Testis (tissue), 3 donors: ENCODE measurements around the gene FAM131C. TPM values are rescaled to one million over a fixed set of nuclear protein-coding genes. Genes with fewer than 3 reads are reported as not detected.

Experiments
- DNase-seq: peaks from one replicate; pipeline ENCODE4 v3.0.0-alpha.2; 2019
- H3K27ac ChIP-seq, 2 donors: fragments of 200-600 bp; sonication (generic); one replicate each; pipeline ENCODE4 v1.5.1; 2019
- H3K27me3 ChIP-seq: fragments of 200-600 bp; sonication (generic); one replicate; pipeline ENCODE4 v1.5.1; 2019
- H3K36me3 ChIP-seq: fragments of 200-600 bp; sonication (generic); one replicate; pipeline ENCODE4 v1.5.1; 2017; ENCODE audit warnings: low read depth; ENCODE audit errors: missing control alignments
- H3K4me1 ChIP-seq: fragments of 200-600 bp; sonication (generic); one replicate; pipeline ENCODE4 v1.5.1; 2019
- H3K4me3 ChIP-seq, 2 donors: fragments of 200-600 bp; sonication (generic); one replicate each; pipeline ENCODE4 v1.5.1; 2017 to 2019
- H3K9me3 ChIP-seq: fragments of 200-600 bp; sonication (generic); one replicate; pipeline ENCODE4 v1.5.1; 2017
- POLR2A ChIP-seq: fragments of 450-650 bp; IDR thresholded peaks from one replicate; pipeline ENCODE4 v1.6.1; 2017; ENCODE audit warnings: antibody characterized with exemption, mild to moderate bottlenecking, moderate library complexity
- WGBS, 2 donors: methylation state at CpG; one replicate each; pipeline ENCODE4 v1.1.5; 2018; 5-methylcytosine and 5-hydroxymethylcytosine counted together
- intact Hi-C: fragments of 100-400 bp; cut with DNase I; formaldehyde crosslinking; loops from one replicate; pipeline ENCODE4 v1.15.1; 2023; ENCODE audit warnings: low total_unique reads
- polyA plus RNA-seq: library from polyadenylated mRNA; stranded (reverse); fragments of 350-450 nt; fragmentation: Illumina TruSeq; extraction: RNeasy Lipid Tissue Mini Kit (QIAGEN cat#74804); gene quantifications from one replicate; pipeline ENCODE4 v1.2.3, GENCODE V29; 2014; ENCODE audit warnings: low read depth, low replicate concordance; ENCODE audit not compliant: insufficient read depth
- total RNA-seq, 2 donors: library from RNA; depleted of rRNA; stranded (reverse); fragments of >200 nt; gene quantifications; one replicate each; pipeline ENCODE4 v1.2.3, GENCODE V29; 2016
- TF ChIP-seq, protein P1 (sequence below), 3 experiments: fragments of 450-650 bp in 2 of 3; fragments of 200-600 bp in 1 of 3; sonication (generic) in 1 of 3; IDR thresholded peaks; one replicate each; pipeline ENCODE4 v1.5.1; 2016 to 2019; ENCODE audit warnings: antibody characterized with exemption in 3 of 3, mild to moderate bottlenecking in 2 of 3, moderate library complexity in 1 of 3

FAM131C gene
- total and polyA plus RNA-seq, 3 donors from 2014 or later: 0.42 to 1.2 (median 0.87) TPM

DNA sequence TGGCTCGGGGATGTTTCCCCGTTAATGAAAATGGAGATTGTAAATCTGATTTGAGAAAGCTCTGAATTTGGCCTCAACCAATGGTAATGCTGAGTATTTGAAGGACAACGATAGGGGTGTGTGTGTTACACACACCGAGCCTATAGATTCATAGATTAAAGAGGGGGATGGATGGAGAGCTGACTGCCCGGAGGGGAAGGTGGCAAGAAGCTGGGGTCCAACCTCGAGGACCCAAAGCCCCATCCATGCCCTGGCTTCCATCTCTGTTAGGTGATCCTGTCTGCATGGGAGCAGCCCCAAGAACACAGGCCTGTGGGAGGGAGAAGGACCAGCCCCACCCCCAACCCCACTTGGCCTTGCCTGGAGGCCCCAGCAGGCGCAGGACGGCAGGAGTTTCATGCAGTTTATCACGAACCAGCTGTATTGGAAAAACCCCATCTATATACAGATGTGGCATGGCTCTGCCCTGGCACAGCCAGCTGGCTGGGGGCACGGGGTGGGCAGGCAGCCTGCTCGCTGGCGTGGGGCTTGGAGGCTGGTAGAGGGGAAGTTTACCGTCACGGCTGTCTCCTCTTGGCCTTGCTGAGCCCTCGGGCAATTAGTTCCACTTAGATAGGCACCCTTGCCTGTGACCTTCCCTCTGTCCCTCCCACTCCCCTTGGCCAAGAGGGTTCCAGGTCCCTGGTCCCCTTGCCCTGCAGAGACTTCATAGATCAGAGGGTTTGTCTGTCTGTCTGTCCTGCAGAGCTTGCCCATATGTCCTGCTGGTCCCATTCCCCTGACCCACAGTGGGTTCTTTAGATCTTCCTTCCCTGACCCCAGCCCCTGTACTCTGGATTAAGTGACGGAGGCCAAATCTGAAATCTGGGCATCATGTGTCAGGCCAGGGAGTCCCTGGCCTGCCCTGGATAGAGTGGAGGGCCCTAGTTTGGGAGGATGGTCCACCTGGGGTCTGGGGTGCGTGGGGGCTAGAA lies 58.7 kb downstream of the FAM131C start:
- H3K27ac ChIP-seq: peak overlapping the region; percentile 68 to 88
- H3K4me1 ChIP-seq: peaks cover 74% of the 10 kb centered on the region
- peak; percentile 86 for DNase-seq
- WGBS, 2 donors: 49 to 74% methylated on average over 7 to 17 of the region's 17 CpGs
- H3K4me3 ChIP-seq: no peak overlapping the region
- no peaks in the 10 kb centered on the region for H3K36me3 ChIP-seq
- no peaks in the 10 kb centered on the region for H3K27me3 ChIP-seq
- no peaks in the 10 kb centered on the region for H3K9me3 ChIP-seq
- TF ChIP-seq, protein P1, sequence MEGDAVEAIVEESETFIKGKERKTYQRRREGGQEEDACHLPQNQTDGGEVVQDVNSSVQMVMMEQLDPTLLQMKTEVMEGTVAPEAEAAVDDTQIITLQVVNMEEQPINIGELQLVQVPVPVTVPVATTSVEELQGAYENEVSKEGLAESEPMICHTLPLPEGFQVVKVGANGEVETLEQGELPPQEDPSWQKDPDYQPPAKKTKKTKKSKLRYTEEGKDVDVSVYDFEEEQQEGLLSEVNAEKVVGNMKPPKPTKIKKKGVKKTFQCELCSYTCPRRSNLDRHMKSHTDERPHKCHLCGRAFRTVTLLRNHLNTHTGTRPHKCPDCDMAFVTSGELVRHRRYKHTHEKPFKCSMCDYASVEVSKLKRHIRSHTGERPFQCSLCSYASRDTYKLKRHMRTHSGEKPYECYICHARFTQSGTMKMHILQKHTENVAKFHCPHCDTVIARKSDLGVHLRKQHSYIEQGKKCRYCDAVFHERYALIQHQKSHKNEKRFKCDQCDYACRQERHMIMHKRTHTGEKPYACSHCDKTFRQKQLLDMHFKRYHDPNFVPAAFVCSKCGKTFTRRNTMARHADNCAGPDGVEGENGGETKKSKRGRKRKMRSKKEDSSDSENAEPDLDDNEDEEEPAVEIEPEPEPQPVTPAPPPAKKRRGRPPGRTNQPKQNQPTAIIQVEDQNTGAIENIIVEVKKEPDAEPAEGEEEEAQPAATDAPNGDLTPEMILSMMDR (IDR thresholded peaks at IDR 0.05): no peak
- no peak for TF ChIP-seq POLR2A
- intact Hi-C loops: no loop called here

- Histone ChIP-seq H3K4me3 (no peak overlapping the region), H3K9me3 (no peaks in the 10 kb centered on the region), H3K4me1 (peaks cover 67% of the 10 kb centered on the region), H3K27ac (peak overlapping the region; percentile 68 to 88), H3K36me3 (no peaks in the 10 kb centered on the region), H3K27me3 (no peaks in the 10 kb centered on the region)
- no peak for DNase-seq
- 33 to 59% methylated on average over 2 to 4 of the region's 4 CpGs for WGBS, 2 donors
- intact Hi-C loops: no loop called here
- TF ChIP-seq POLR2A: no peak
- TF ChIP-seq, protein P1 (IDR thresholded peaks at IDR 0.05): no peak
Measured at GRCh38 chr1:16013908-16014258, 59.6 kb downstream of the FAM131C start.

DNA sequence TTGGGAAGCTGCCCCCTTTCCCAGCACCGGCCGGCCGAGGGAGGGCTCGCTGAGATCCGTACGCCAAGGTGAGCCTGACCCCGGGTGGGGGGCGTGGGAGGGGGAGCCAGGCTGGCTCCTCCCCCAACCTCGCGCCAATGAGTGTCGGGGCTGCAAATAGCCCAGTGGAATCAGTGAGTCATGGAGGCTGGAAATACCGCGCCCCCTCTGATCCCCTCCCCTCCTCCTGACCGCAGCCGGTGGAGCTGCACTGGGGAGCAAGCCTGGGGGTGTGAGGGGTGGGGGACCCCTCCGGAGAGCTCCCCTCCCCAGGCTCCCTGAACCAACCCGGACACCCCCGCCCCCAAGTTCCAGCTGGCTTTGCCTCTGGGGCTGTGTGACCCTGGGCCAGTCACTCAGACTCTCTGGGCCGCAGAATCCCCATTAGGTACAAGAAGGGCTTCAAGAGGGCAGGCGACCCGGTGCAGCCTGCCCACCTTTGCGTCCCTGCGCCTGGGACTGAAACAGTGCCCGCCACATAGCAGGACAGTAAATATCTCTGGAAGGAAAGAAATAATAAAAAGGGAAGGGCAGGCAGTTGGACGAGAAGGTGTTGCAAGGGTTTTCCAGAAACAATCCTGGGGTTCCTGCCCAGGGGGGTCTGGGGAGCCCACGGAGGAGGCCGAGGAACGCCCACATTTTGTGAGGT lies 60.1 kb downstream of the FAM131C start:
- intact Hi-C loops: no loop called here
- peaks cover 62% of the 10 kb centered on the region for H3K4me1 ChIP-seq

GRCh38 chr1:16012590-16013219 lies 60.7 kb downstream of the FAM131C start:
- Histone ChIP-seq H3K4me3 (peak overlapping the region; percentile 34 to 58), H3K9me3 (no peaks in the 10 kb centered on the region), H3K4me1 (peaks cover 55% of the 10 kb centered on the region), H3K27ac (peak overlapping the region; percentile 68 to 88), H3K36me3 (no peaks in the 10 kb centered on the region), H3K27me3 (no peaks in the 10 kb centered on the region)
- WGBS, 2 donors: 3 to 4% methylated on average over 6 to 35 of the region's 36 CpGs
- TF ChIP-seq, protein P1 (IDR thresholded peaks at IDR 0.05): no peak
- no peak for TF ChIP-seq POLR2A
- intact Hi-C loops: no loop called here
- DNase-seq: peak; percentile 69

More for the DNA sequence above, 60.1 kb downstream of the FAM131C start:
- H3K4me3 ChIP-seq: peak overlapping the region; percentile 34 to 58
- no peaks in the 10 kb centered on the region for H3K9me3 ChIP-seq
- WGBS, 2 donors: 21 to 22% methylated on average over 10 to 15 of the region's 28 CpGs
- peak overlapping the region; percentile 68 to 88 for H3K27ac ChIP-seq
- DNase-seq: peak; percentile 59
- no peaks in the 10 kb centered on the region for H3K27me3 ChIP-seq
- TF ChIP-seq, protein P1 (IDR thresholded peaks at IDR 0.05): no peak
- no peak for TF ChIP-seq POLR2A
- H3K36me3 ChIP-seq: no peaks in the 10 kb centered on the region
